ENCODE measurements around the gene ZNF443.
"Not testable (repeated sequence)": the region's sequence is repeated elsewhere in the genome, so short reads cannot be mapped to it uniquely, and the experiment has no call there.

Gene ZNF443

GRCh38 chr19:12425236-12425887 lies 15.5 kb downstream of the ZNF443 start:
- Histone ChIP-seq H3K9ac (ENCODE audit: low read depth in 1 of 2, low read length in 2 of 2) (no peak overlapping the region), H3K9me3 (ENCODE audit: control insufficient read depth in 2 of 2, low read length in 2 of 2) (peaks cover 0 to 13% of the 10 kb centered on the region in 2 donors), H3K4me1 (ENCODE audit: control insufficient read depth in 2 of 2, insufficient read depth in 2 of 2, low read length in 2 of 2) (no peaks in the 10 kb centered on the region), H3K4me3 (ENCODE audit: low read length in 2 of 2) (no peak overlapping the region), H3K27me3 (ENCODE audit: control insufficient read depth in 2 of 2, insufficient read depth in 2 of 2, low read length in 2 of 2) (no peaks in the 10 kb centered on the region), H3K36me3 (ENCODE audit: control insufficient read depth in 2 of 2, insufficient read depth in 2 of 2, low read length in 2 of 2) (peaks cover 2 to 6% of the 10 kb centered on the region in 2 donors), H3K27ac (ENCODE audit: low read depth in 2 of 2, low read length in 2 of 2) (no peak overlapping the region)

GRCh38 chr19:12417273-12417672 lies 23.5 kb downstream of the ZNF443 start:
- H3K9ac ChIP-seq (ENCODE audit: low read depth in 1 of 2, low read length in 2 of 2); H3K27ac ChIP-seq (ENCODE audit: low read depth in 2 of 2, low read length in 2 of 2); H3K4me3 ChIP-seq (ENCODE audit: low read length in 2 of 2); H3K4me1 ChIP-seq (ENCODE audit: control insufficient read depth in 2 of 2, insufficient read depth in 2 of 2, low read length in 2 of 2); H3K36me3 ChIP-seq (ENCODE audit: control insufficient read depth in 2 of 2, insufficient read depth in 2 of 2, low read length in 2 of 2); H3K27me3 ChIP-seq (ENCODE audit: control insufficient read depth in 2 of 2, insufficient read depth in 2 of 2, low read length in 2 of 2); H3K9me3 ChIP-seq (ENCODE audit: control insufficient read depth in 2 of 2, low read length in 2 of 2): not testable (repeated sequence)

GRCh38 chr19:12411893-12412292 lies 28.9 kb downstream of the ZNF443 start:
- Histone ChIP-seq H3K27me3 (ENCODE audit: control insufficient read depth in 2 of 2, insufficient read depth in 2 of 2, low read length in 2 of 2) (no peaks in the 10 kb centered on the region), H3K9ac (ENCODE audit: low read depth in 1 of 2, low read length in 2 of 2) (no peak overlapping the region), H3K9me3 (ENCODE audit: control insufficient read depth in 2 of 2, low read length in 2 of 2) (no peaks in the 10 kb centered on the region), H3K36me3 (ENCODE audit: control insufficient read depth in 2 of 2, insufficient read depth in 2 of 2, low read length in 2 of 2) (no peaks in the 10 kb centered on the region), H3K27ac (ENCODE audit: low read depth in 2 of 2, low read length in 2 of 2) (no peak overlapping the region), H3K4me3 (ENCODE audit: low read length in 2 of 2) (no peak overlapping the region), H3K4me1 (ENCODE audit: control insufficient read depth in 2 of 2, insufficient read depth in 2 of 2, low read length in 2 of 2) (no peaks in the 10 kb centered on the region)

- Histone ChIP-seq H3K36me3 (ENCODE audit: control insufficient read depth in 2 of 2, insufficient read depth in 2 of 2, low read length in 2 of 2) (no peaks in the 10 kb centered on the region), H3K9me3 (ENCODE audit: control insufficient read depth in 2 of 2, low read length in 2 of 2) (no peaks in the 10 kb centered on the region), H3K27me3 (ENCODE audit: control insufficient read depth in 2 of 2, insufficient read depth in 2 of 2, low read length in 2 of 2) (no peaks in the 10 kb centered on the region), H3K9ac (ENCODE audit: low read depth in 1 of 2, low read length in 2 of 2) (peak within 1 kb of the TSS; percentile 77 to 79), H3K4me1 (ENCODE audit: control insufficient read depth in 2 of 2, insufficient read depth in 2 of 2, low read length in 2 of 2) (peaks cover 4 to 5% of the 10 kb centered on the region in 2 donors), H3K27ac (ENCODE audit: low read depth in 2 of 2, low read length in 2 of 2) (peak within 1 kb of the TSS; percentile 84 to 86), H3K4me3 (ENCODE audit: low read length in 2 of 2) (peak within 1 kb of the TSS; percentile 82 to 94)
Measured at GRCh38 chr19:12400633-12401502, 40.0 kb downstream of the ZNF443 start, which contains the start of gene ZNF799. Gene ZNF799 (minus strand): TSS chr19:12401271. CDS start chr19:12401070, 201 bp downstream.

- peak overlapping the region; percentile 77 to 79 for H3K9ac ChIP-seq (ENCODE audit: low read depth in 1 of 2, low read length in 2 of 2)
- H3K4me1 ChIP-seq (ENCODE audit: control insufficient read depth in 2 of 2, insufficient read depth in 2 of 2, low read length in 2 of 2); H3K36me3 ChIP-seq (ENCODE audit: control insufficient read depth in 2 of 2, insufficient read depth in 2 of 2, low read length in 2 of 2); H3K9me3 ChIP-seq (ENCODE audit: control insufficient read depth in 2 of 2, low read length in 2 of 2); H3K27me3 ChIP-seq (ENCODE audit: control insufficient read depth in 2 of 2, insufficient read depth in 2 of 2, low read length in 2 of 2): not testable (repeated sequence)
- H3K27ac ChIP-seq (ENCODE audit: low read depth in 2 of 2, low read length in 2 of 2), result peak overlapping the region; percentile 84 to 86
- peak overlapping the region; percentile 82 to 94 for H3K4me3 ChIP-seq (ENCODE audit: low read length in 2 of 2)
Measured at GRCh38 chr19:12399901-12400632, 40.8 kb downstream of the ZNF443 start.

- H3K4me3 ChIP-seq (ENCODE audit: low read length in 2 of 2), result peak overlapping the region in 1 of 2 donors; percentile 20
- H3K9me3 ChIP-seq (ENCODE audit: control insufficient read depth in 2 of 2, low read length in 2 of 2), result peaks cover 11% of the 10 kb centered on the region in 2 donors
- H3K9ac ChIP-seq (ENCODE audit: low read depth in 1 of 2, low read length in 2 of 2), result not testable (repeated sequence)
Measured at GRCh38 chr19:12391148-12391547, 49.7 kb downstream of the ZNF443 start.

GRCh38 chr19:12386365-12386764 lies 54.5 kb downstream of the ZNF443 start:
- H3K4me1 ChIP-seq (ENCODE audit: control insufficient read depth in 2 of 2, insufficient read depth in 2 of 2, low read length in 2 of 2); H3K4me3 ChIP-seq (ENCODE audit: low read length in 2 of 2); H3K27ac ChIP-seq (ENCODE audit: low read depth in 2 of 2, low read length in 2 of 2); H3K27me3 ChIP-seq (ENCODE audit: control insufficient read depth in 2 of 2, insufficient read depth in 2 of 2, low read length in 2 of 2); H3K9ac ChIP-seq (ENCODE audit: low read depth in 1 of 2, low read length in 2 of 2): not testable (repeated sequence)
- H3K9me3 ChIP-seq (ENCODE audit: control insufficient read depth in 2 of 2, low read length in 2 of 2), result peaks cover 6 to 20% of the 10 kb centered on the region in 2 donors
- H3K36me3 ChIP-seq (ENCODE audit: control insufficient read depth in 2 of 2, insufficient read depth in 2 of 2, low read length in 2 of 2), result peaks cover 15 to 31% of the 10 kb centered on the region in 2 donors

More at GRCh38 chr19:12391148-12391547, 49.7 kb downstream of the ZNF443 start:
- not testable (repeated sequence) for H3K27ac ChIP-seq (ENCODE audit: low read depth in 2 of 2, low read length in 2 of 2); H3K27me3 ChIP-seq (ENCODE audit: control insufficient read depth in 2 of 2, insufficient read depth in 2 of 2, low read length in 2 of 2); H3K4me1 ChIP-seq (ENCODE audit: control insufficient read depth in 2 of 2, insufficient read depth in 2 of 2, low read length in 2 of 2)
- peaks cover 19 to 44% of the 10 kb centered on the region in 2 donors for H3K36me3 ChIP-seq (ENCODE audit: control insufficient read depth in 2 of 2, insufficient read depth in 2 of 2, low read length in 2 of 2)

- H3K27me3 ChIP-seq (ENCODE audit: control insufficient read depth in 2 of 2, insufficient read depth in 2 of 2, low read length in 2 of 2), result no peaks in the 10 kb centered on the region
- H3K4me3 ChIP-seq (ENCODE audit: low read length in 2 of 2), result no peak overlapping the region
- H3K4me1 ChIP-seq (ENCODE audit: control insufficient read depth in 2 of 2, insufficient read depth in 2 of 2, low read length in 2 of 2), result no peaks in the 10 kb centered on the region
- peaks cover 19 to 36% of the 10 kb centered on the region in 2 donors for H3K9me3 ChIP-seq (ENCODE audit: control insufficient read depth in 2 of 2, low read length in 2 of 2)
- peaks cover 13 to 21% of the 10 kb centered on the region in 2 donors for H3K36me3 ChIP-seq (ENCODE audit: control insufficient read depth in 2 of 2, insufficient read depth in 2 of 2, low read length in 2 of 2)
- H3K27ac ChIP-seq (ENCODE audit: low read depth in 2 of 2, low read length in 2 of 2), result no peak overlapping the region
- H3K9ac ChIP-seq (ENCODE audit: low read depth in 1 of 2, low read length in 2 of 2), result no peak overlapping the region
Measured at GRCh38 chr19:12380444-12380737, 60.4 kb downstream of the ZNF443 start.

GRCh38 chr19:12379732-12380443 lies 60.9 kb downstream of the ZNF443 start:
- no peaks in the 10 kb centered on the region for H3K27me3 ChIP-seq (ENCODE audit: control insufficient read depth in 2 of 2, insufficient read depth in 2 of 2, low read length in 2 of 2)
- peaks cover 13 to 21% of the 10 kb centered on the region in 2 donors for H3K36me3 ChIP-seq (ENCODE audit: control insufficient read depth in 2 of 2, insufficient read depth in 2 of 2, low read length in 2 of 2)
- no peak overlapping the region for H3K27ac ChIP-seq (ENCODE audit: low read depth in 2 of 2, low read length in 2 of 2)
- H3K4me3 ChIP-seq (ENCODE audit: low read length in 2 of 2), result no peak overlapping the region
- H3K9me3 ChIP-seq (ENCODE audit: control insufficient read depth in 2 of 2, low read length in 2 of 2), result peaks cover 19 to 36% of the 10 kb centered on the region in 2 donors
- H3K4me1 ChIP-seq (ENCODE audit: control insufficient read depth in 2 of 2, insufficient read depth in 2 of 2, low read length in 2 of 2), result no peaks in the 10 kb centered on the region
- no peak overlapping the region for H3K9ac ChIP-seq (ENCODE audit: low read depth in 1 of 2, low read length in 2 of 2)

Measured in mucosa of rectum (tissue), 2 donors.